CD14-positive monocyte (primary cell): ENCODE results near the gene STKLD1. TPM values are rescaled to one million over a fixed set of nuclear protein-coding genes. Genes with fewer than 3 reads are reported as not detected.
A peak's percentile ranks its signal among the peaks of the same experiment; 100 is the strongest.

ENCODE experiments used
- DNase-seq, 3 donors: peaks; one replicate each; pipeline ENCODE4 v3.0.0-alpha.2; 2011 to 2022
- H2AFZ ChIP-seq: 2 replicates; pipeline ENCODE4 v1.6.0; 2012; ENCODE audit warnings: mild to moderate bottlenecking, low read depth, low read length, inconsistent platforms; ENCODE audit not compliant: insufficient read depth, poor library complexity, severe bottlenecking
- H3K27ac ChIP-seq, 2 donors: 1 replicate in 1 of 2; 2 replicates in 1 of 2; pipeline ENCODE4 v1.5.1; 2012 to 2013; ENCODE audit warnings: low read length in 2 of 2, control low read depth in 1 of 2, inconsistent platforms in 1 of 2, low read depth in 1 of 2, mild to moderate bottlenecking in 1 of 2
- H3K27me3 ChIP-seq, 2 donors: one replicate each; pipeline versions ENCODE4 v1.6.0 to v1.6.1; 2011 to 2013; ENCODE audit warnings: low read length in 2 of 2; ENCODE audit not compliant: control insufficient read depth in 2 of 2, insufficient read depth in 2 of 2
- H3K36me3 ChIP-seq, 2 donors: replicated peaks in 1 of 2; 1 replicate in 1 of 2; 2 replicates in 1 of 2; pipeline versions ENCODE4 v1.5.1 to v1.6.1; 2012 to 2013; ENCODE audit warnings: low read length in 2 of 2, control low read depth in 1 of 2, inconsistent platforms in 1 of 2, mild to moderate bottlenecking in 1 of 2; ENCODE audit not compliant: insufficient read depth in 2 of 2, control insufficient read depth in 1 of 2
- H3K4me1 ChIP-seq, 2 donors: 1 replicate in 1 of 2; 2 replicates in 1 of 2; pipeline versions ENCODE4 v1.5.1 to v1.6.1; 2012 to 2013; ENCODE audit warnings: low read length in 2 of 2, control low read depth in 1 of 2, inconsistent platforms in 1 of 2, mild to moderate bottlenecking in 1 of 2, moderate library complexity in 1 of 2; ENCODE audit not compliant: insufficient read depth in 2 of 2, control insufficient read depth in 1 of 2
- H3K4me2 ChIP-seq: replicated peaks from 2 replicates; pipeline ENCODE3; 2012; ENCODE audit warnings: low read length, moderate library complexity, mild to moderate bottlenecking; ENCODE audit not compliant: poor library complexity, severe bottlenecking; ENCODE audit errors: extremely low read depth
- H3K4me3 ChIP-seq, 3 experiments: fragments of 200-600 bp in 1 of 3; sonication (generic) in 1 of 3; replicated peaks in 1 of 3; 1 replicate in 2 of 3; 2 replicates in 1 of 3; pipeline ENCODE4 v1.5.1; 2011 to 2013; ENCODE audit warnings: low read length in 3 of 3, mild to moderate bottlenecking in 3 of 3, control low read depth in 2 of 3, low read depth in 2 of 3, inconsistent platforms in 1 of 3, moderate library complexity in 1 of 3
- H3K79me2 ChIP-seq: 2 replicates; pipeline ENCODE4 v1.6.0; 2012; ENCODE audit warnings: mild to moderate bottlenecking, control low read depth, inconsistent platforms, low read length, moderate library complexity; ENCODE audit not compliant: insufficient read depth
- H3K9ac ChIP-seq: 2 replicates; pipeline ENCODE4 v1.6.0; 2017; ENCODE audit warnings: low read length, mild to moderate bottlenecking; ENCODE audit not compliant: insufficient read depth, poor library complexity, severe bottlenecking
- H3K9me3 ChIP-seq, 2 donors: replicated peaks in 1 of 2; 1 replicate in 1 of 2; 2 replicates in 1 of 2; pipeline versions ENCODE4 v1.5.1 to v1.6.1; 2012 to 2013; ENCODE audit warnings: low read length in 2 of 2, control low read depth in 1 of 2; ENCODE audit not compliant: control insufficient read depth in 1 of 2, insufficient read depth in 1 of 2
- H4K20me1 ChIP-seq: 2 replicates; pipeline ENCODE4 v1.6.0; 2012; ENCODE audit warnings: mild to moderate bottlenecking, low read length, control low read depth, moderate library complexity; ENCODE audit not compliant: insufficient read depth
- H3K27ac Mint-ChIP-seq, 7 donors: one replicate each; pipeline ENCODE4 v1.8.0; 2020; ENCODE audit warnings: mild to moderate bottlenecking in 7 of 7, mixed read lengths in 7 of 7, moderate library complexity in 6 of 7, inconsistent platforms in 2 of 7
- H3K27me3 Mint-ChIP-seq, 3 donors: one replicate each; pipeline ENCODE4 v1.8.0; 2021 to 2022; ENCODE audit warnings: low read depth in 3 of 3, mild to moderate bottlenecking in 3 of 3, mixed read lengths in 3 of 3, moderate library complexity in 3 of 3, inconsistent platforms in 1 of 3
- H3K36me3 Mint-ChIP-seq, 2 donors: one replicate each; pipeline ENCODE4 v1.8.0; 2020; ENCODE audit warnings: mixed read lengths in 2 of 2, inconsistent platforms in 1 of 2, mild to moderate bottlenecking in 1 of 2
- H3K4me1 Mint-ChIP-seq: one replicate; pipeline ENCODE4 v1.8.0; 2020; ENCODE audit warnings: mild to moderate bottlenecking, mixed read lengths
- H3K4me3 Mint-ChIP-seq, 2 donors: one replicate each; pipeline ENCODE4 v1.8.0; 2020; ENCODE audit warnings: mild to moderate bottlenecking in 2 of 2, mixed read lengths in 2 of 2, moderate library complexity in 1 of 2
- H3K9me3 Mint-ChIP-seq, 7 donors: one replicate each; pipeline ENCODE4 v1.8.0; 2020 to 2022; ENCODE audit warnings: mixed read lengths in 7 of 7, mild to moderate bottlenecking in 6 of 7, moderate library complexity in 6 of 7, inconsistent platforms in 2 of 7
- CTCF ChIP-seq: fragments of 200-600 bp; IDR thresholded peaks from one replicate; pipeline ENCODE4 v1.8.0; 2022; ENCODE audit warnings: antibody characterized with exemption, mild to moderate bottlenecking
- WGBS: methylation state at CpG from one replicate; pipeline ENCODE4 v1.1.5; 2013; ENCODE audit warnings: missing lambda C conversion rate; ENCODE audit not compliant: insufficient coverage; 5-methylcytosine and 5-hydroxymethylcytosine counted together
- intact Hi-C, 2 donors: fragments of 100-400 bp; cut with micrococcal nuclease; formaldehyde crosslinking; loops; one replicate each; pipeline versions ENCODE4 v1.15.0 to v1.15.1; 2023
- polyA plus RNA-seq, 3 donors: library from polyadenylated mRNA; depleted of rRNA in 1 of 3; unstranded in 2 of 3; stranded (reverse) in 1 of 3; fragments of 300-500 nt in 2 of 3; fragments of >200 nt in 1 of 3; fragmentation: Illumina TruSeq in 2 of 3; gene quantifications; 1 replicate in 2 of 3; 2 replicates in 1 of 3; pipeline ENCODE4 v1.2.3, GENCODE V29; 2012 to 2021

Gene STKLD1
- polyA plus RNA-seq, 3 donors: 0.27 TPM; not detected in 2

- no peaks in the 10 kb centered on the region for H3K9me3 Mint-ChIP-seq
- H3K4me3 Mint-ChIP-seq: no peak overlapping the region
- 97% methylated on average over 22 of the region's 22 CpGs for WGBS
- intact Hi-C loops: no loop called here
- H4K20me1 ChIP-seq: peaks cover 93% of the 10 kb centered on the region
- H2AFZ ChIP-seq: no peak overlapping the region
- H3K9me3 ChIP-seq: no peaks in the 10 kb centered on the region
- no peaks in the 10 kb centered on the region for H3K27me3 ChIP-seq
- peaks cover 74 to 90% of the 10 kb centered on the region in 2 donors for H3K36me3 Mint-ChIP-seq
- peaks cover 76% of the 10 kb centered on the region for H3K79me2 ChIP-seq
- no peak overlapping the region for H3K9ac ChIP-seq
- H3K27ac ChIP-seq: peak overlapping the region in 1 of 2 donors; percentile 29
- DNase-seq: no peak
- H3K27me3 Mint-ChIP-seq: no peaks in the 10 kb centered on the region
- H3K4me1 ChIP-seq: peaks cover 0 to 11% of the 10 kb centered on the region in 2 donors
- peaks cover 31% of the 10 kb centered on the region for H3K4me1 Mint-ChIP-seq
- no peak for TF ChIP-seq CTCF
- H3K4me2 ChIP-seq: no peak overlapping the region
- peaks cover 81 to 92% of the 10 kb centered on the region in 2 donors for H3K36me3 ChIP-seq
- H3K27ac Mint-ChIP-seq: peak overlapping the region in 1 of 7 donors; percentile 11
- no peak overlapping the region for H3K4me3 ChIP-seq
Observed at GRCh38 chr9:133367221-133367620, 8.9 kb upstream of the STKLD1 start.

GRCh38 chr9:133367778-133368177, 8.4 kb upstream of the STKLD1 start:
- Histone ChIP-seq H3K4me2 (no peak overlapping the region), H4K20me1 (peaks cover 93% of the 10 kb centered on the region), H3K79me2 (peaks cover 82% of the 10 kb centered on the region), H3K9ac (no peak overlapping the region), H3K27me3 (no peaks in the 10 kb centered on the region), H3K4me3 (no peak overlapping the region), H2AFZ (no peak overlapping the region), H3K4me1 (peaks cover 0 to 17% of the 10 kb centered on the region in 2 donors), H3K27ac (no peak overlapping the region), H3K9me3 (no peaks in the 10 kb centered on the region), H3K36me3 (peaks cover 80 to 92% of the 10 kb centered on the region in 2 donors)
- H3K27ac Mint-ChIP-seq: peak overlapping the region in 1 of 7 donors; percentile 11
- WGBS: 95% methylated on average over 10 of the region's 10 CpGs
- H3K9me3 Mint-ChIP-seq: no peaks in the 10 kb centered on the region
- TF ChIP-seq CTCF: no peak
- DNase-seq: no peak
- H3K36me3 Mint-ChIP-seq: peaks cover 73 to 90% of the 10 kb centered on the region in 2 donors
- no peaks in the 10 kb centered on the region for H3K27me3 Mint-ChIP-seq
- H3K4me1 Mint-ChIP-seq: peaks cover 37% of the 10 kb centered on the region
- no peak overlapping the region for H3K4me3 Mint-ChIP-seq
- intact Hi-C loops: no loop called here
